HG02981 (cell line): ENCODE results near the gene DGKB.

Experiments used
- ATAC-seq: cut with Tn5 transposase; IDR thresholded peaks from one replicate; pipeline ENCODE4 v1.9.1; 2021; ENCODE audit warnings: mild to moderate bottlenecking, moderate library complexity; ENCODE audit not compliant: unreplicated experiment

The DGKB gene

DNA sequence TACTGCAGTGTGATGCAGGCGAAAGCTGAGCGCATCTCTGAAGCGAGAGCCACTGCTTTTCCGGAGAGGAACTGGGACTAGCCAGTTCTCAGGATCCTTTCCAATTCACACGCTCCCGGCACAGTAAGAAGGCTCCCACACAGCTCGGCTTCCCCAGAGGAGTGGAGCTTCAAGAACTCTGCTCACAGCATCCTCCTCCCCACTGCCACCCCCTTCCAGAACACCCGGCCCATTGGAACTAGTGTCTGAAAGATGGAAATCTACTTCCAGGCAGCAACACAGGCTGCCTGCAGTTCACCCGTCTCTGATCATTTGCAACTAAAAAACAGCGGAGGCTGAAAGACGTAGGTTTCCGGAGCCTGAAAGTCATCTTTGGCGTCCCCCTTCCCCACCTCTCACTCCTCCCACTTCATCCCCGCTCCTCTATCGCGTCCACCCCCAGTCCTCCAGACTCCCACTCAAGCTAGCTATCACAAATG lies at the start of gene DGKB:
Gene DGKB, minus strand, starts transcription at position 163 of the 479 bp plus-strand sequence.
- ATAC-seq = no peak

DNA sequence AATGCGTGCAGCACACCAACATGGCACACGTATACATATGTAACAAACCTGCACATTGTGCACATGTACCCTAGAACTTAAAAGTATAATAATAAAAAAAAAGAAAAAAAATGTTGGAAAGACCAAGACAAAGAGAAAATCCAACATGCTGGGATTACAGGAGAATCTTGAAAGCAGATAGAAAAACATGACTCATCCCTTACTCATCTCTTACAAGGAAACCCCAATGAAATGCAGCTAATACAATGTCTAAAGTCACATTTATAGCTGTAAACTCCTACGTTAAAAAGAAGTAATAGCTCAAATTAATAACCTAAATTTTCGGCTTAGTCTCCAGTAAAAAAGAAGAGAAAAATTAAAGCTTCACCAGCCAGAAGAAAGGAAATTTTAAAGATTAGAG lies 47.5 kb upstream of the DGKB start:
- no peak for ATAC-seq

DNA sequence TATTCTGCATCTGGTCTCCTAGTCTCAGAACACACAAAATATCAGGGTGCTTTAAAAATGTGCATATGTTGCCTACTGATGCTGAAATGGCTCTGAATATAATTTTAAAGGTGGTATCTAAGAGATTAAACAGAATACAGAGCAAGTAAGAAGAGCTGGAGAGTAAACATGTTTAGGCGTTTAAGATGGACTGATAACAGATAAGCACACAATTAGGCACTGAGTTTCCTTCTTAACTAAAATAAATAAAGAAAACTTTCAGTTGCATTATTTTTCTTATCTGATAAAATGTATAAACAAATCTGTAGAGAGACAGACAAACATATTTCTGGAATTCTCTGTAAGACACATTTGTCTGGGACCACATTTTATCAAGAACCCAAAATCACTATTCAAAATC lies 35.6 kb upstream of the DGKB start:
- no peak for ATAC-seq

DNA sequence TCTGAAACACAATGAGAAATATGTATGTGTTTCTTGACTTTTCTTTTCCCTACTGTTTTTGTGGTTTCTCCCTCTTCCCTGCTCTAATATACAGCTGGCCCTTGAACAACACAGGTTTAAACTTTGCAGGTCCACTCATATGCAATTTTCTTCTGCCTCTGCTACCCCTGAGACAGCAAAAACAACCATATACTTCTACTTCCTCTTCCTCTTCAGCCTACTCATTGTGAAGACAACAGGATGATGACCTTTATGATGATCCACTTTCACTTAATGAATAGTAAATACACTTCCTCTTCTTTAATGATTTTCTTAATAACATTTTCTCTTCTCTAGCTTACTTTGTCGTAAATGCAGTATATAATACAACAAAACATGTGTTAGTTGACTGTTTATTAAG lies 35.0 kb upstream of the DGKB start:
- ATAC-seq = no peak

DNA sequence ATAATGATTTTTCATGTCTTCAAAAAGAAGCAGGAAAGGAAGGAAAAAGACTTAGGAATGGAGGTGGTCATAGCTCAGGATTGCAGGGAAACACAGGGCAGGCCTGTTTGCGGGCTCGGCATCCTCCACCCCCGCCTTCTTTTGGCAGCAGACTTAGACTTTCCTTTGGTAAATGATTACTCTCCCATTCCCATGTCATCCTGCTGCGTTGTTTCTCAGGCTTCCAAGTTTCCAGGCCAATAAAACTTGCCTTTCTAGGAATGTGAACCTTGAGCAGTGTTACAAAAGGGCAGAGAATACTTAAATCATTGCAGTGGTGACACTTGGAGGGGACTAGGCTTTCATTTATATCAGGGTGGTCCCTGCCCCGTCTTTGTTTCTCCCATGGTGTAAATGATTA lies 34.0 kb upstream of the DGKB start:
- no peak for ATAC-seq

DNA sequence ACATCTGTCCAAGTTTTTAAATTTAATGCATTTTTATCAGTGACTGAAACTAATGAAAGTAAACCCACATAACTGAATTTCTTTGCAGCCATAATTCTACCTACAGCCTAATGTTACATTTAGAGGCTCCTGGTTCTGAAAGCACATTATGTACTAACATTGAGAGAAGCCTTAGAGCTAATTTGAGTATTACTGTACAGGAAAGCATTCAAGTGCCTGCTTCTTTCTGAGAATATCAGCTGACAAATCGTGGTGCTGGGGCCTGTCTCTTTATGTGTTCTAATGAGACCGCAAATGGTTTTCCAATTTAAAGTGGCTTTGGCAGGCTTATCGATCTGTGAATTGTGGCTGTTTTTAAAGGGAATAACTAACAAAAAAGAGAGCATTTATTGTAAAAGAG lies 32.3 kb upstream of the DGKB start:
- ATAC-seq = no peak

DNA sequence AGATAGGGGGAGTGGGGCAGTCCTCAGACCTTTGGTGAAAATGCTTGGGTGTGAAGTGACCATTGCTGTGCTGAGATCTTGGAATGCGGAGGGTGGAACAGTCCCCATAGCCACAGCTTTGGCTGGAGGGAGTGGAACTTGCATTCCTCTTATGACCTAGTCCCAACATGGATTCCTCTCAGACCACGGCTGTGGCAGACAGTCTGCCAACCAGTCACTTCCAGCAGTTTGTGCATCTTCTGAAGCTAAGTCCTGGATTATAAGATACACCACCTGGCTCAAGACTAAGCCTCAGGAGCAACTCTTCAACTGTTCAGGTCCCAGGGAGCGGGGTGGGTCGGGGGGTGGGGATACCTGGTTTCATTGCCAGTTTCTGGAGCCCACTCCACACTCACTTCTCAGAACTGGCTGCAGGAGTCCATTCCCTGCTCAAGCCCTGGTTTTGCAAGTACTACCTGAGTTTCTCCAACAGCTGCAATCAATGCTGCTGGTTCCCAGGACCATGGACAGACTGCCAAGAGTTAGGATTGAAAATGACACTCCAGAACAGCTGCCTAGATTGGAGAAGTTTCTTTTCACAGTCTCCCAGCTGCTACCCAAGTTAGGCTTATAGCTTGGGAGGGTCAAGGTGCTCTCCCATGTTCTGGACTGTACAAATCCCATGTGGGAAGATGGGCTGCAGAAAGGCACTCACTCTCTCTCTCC lies 29.1 kb upstream of the DGKB start:
- no peak for ATAC-seq

DNA sequence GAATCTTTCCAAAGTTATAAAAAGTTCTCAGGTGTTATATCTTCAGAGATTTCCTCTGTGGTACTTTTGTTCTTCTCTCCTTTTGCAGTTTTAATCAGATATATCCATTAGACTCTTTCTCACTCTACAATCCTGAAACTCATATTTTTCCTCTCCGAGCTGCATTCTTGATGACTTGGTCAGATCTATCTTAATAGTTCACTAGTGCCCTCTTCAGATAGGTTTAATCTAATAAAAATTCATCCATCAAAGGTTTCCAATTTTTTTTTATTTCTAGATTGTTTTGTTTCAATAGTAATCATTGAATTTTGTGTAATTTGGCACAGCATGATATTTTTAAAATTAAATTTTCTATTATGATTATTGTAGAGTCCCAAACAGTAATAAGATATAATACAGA lies 21.8 kb upstream of the DGKB start:
- no peak for ATAC-seq

DNA sequence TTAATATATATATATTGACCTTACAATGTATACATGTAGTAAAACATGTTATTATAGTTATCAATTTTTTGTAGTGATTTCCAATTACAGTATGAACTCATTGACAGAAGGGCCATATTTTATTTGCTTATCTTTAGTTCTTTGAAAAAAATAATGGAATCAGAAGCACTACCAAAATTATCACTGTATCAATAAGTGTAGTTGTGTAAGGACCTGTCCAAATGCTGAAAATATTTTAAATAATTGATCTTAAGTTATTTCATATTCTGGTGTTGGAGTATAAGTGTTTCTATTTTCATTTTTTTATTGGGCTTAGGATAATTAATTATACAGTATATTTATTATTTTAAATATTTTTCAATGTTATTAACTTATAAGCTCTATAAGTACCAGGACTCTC lies 8.5 kb upstream of the DGKB start:
- no peak for ATAC-seq

DNA sequence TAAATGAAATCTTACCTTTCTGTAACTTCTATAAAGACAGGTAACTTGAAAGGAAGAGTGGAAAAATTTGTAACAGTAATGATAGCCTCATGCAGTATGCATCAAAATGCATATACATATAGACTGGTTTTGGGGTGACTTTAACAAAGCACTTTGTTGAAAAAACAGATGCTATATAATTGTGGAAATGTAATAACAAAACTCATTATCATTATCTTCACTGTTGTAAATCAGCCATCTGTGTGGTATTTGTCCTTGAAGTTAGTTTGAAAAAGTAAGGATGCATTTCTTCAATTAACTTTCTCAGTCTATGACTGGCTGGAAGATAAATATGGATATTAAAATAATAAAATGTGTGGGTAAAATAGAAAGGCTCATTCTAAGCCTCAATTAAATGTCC lies 6.1 kb upstream of the DGKB start:
- ATAC-seq = no peak

DNA sequence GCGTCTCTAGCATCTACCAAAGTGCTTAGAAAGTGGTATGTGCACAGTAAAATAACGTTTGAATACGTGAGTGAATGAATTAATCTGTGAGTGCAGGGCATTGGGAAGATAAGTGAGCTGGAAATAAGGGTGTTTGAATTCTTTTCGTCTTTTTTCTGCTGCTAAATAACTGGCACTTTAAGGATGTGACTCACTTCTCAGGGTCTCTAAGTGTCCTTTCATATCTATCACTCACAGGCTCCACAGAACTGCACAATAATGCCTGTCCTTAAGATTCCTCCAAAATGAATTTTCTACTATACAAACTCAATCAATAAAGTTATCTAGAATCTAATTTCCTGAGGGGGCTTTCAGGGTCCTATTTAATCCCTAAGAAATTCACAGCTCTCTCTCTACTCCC lies 3.2 kb upstream of the DGKB start:
- ATAC-seq = no peak

DNA sequence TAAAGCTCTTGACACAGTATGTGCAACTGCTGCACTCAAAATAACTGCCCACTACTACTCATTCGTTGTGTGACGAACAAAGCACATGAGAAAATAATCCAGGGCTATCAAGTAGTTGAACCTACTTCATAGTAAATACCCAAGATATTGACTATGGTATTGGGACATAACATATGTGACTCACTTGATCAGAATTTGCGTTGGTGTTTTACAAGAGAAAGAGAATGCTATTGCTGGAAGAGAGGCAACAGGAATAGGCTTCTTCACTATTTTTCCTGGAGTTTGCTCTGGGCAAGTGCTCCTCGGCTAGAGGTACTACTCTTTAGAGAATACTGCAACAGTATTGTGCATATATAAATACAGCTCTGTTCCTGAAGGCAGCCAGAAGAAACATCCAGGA lies 2.5 kb downstream of the DGKB start:
- ATAC-seq = no peak

DNA sequence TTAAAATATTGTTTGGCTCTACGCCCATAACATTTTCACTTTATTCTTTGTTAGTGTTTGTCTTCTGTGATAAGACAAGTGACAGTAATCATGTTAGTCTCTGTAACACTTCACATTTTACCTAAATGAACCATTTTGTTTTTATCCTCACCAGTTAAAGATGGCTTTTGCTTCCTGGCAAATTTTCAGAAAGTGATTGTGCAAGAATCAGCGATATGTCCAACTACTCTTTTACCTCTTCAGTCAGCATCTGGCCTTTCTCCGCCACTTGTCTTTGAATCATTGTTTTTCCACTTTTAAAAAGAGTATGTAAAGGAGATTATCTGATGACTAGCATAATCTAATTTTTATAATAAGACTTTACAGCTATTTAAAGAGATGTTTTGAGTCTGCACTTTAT lies 3.5 kb downstream of the DGKB start:
- ATAC-seq = no peak

DNA sequence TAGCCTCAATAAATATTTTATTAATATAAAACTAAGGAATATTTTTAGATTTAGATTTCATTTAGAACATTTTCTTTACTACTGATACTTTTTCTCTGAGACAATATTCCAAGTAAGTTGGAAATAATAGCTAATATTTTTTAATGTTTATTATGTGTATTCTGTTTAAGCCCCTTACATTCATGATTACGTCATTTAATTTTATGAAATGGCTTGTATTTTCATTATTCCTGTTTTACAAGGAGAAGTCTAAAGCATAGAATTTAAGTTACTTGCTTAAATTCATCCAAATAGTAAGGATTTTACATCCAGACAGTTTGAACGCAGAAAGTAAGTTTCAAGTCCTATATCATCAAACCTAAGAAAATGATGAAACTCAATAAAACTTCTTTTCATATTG lies 6.1 kb downstream of the DGKB start:
- no peak for ATAC-seq

DNA sequence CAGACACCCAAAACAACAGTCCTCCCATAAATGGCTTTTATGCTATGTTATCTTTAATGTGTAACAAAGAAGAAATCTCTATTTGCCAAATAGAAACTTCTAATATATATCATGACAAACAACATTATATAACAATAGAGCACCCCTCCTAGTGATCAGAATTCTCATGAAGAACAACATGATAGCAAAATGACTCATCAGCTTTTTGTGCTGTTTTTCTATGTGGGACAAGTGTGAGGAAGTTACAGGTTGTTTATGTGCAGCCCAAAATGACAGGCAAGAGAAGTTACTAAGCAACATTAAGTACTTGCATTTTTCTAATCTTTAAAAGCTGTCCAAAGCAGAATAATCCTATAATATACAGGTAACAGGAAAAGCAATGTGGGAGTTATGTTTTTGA lies 7.7 kb downstream of the DGKB start:
- ATAC-seq = no peak

DNA sequence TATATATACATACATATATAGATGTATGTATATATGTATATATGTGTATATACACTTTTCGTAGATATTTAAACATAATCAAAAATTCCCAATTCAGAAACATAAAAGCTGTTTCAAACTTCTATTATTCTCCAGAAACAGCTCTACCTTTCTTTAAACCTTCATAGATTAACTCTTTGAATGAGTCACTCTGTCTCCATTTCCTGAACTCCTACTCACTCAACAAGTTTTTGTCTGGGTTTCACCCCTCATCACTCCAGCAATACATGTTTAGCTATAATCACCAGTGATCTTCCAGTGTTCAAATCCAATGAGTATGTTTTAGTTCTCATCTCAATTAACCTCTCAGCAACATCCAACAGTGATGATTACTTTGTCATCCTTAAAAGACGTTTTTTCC lies 9.6 kb downstream of the DGKB start:
- ATAC-seq = no peak

DNA sequence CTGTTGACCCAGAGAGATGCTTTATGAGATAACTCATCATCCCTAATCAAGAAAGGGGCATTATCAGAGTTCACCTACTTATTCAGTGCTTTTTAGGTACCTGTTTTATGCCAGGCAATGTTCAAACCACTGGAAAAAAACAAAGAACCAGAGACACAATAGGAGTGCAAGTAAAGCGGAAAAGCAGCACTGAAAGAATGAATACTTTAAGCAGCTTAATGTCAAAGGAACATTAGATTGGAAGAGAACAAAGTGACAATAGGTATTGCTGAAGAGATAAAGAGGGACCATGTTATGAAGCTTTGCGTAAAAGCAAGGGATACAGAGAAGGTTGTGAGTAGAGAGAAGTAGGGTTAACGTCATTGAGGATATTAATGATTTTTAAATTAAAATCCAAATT lies 11.3 kb downstream of the DGKB start:
- no peak for ATAC-seq

DNA sequence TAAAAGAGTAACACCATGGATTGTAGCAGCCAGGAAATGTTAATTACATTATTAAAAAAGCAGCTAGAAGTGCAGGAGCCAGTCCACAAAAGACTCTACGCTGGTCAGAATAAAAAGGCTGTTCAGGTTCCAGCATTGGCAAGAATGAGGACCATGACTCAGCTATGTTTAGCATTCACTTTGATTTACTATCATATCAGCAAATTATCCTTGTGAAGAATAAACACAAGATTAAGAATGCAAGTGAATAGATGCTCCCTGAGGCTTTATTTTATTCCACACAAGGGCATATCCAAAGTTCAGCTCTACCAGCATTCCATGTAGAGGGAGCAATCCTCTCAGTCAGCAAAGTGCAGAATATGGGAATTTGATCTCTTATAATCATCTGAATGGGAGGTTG lies 13.6 kb downstream of the DGKB start:
- ATAC-seq = no peak

DNA sequence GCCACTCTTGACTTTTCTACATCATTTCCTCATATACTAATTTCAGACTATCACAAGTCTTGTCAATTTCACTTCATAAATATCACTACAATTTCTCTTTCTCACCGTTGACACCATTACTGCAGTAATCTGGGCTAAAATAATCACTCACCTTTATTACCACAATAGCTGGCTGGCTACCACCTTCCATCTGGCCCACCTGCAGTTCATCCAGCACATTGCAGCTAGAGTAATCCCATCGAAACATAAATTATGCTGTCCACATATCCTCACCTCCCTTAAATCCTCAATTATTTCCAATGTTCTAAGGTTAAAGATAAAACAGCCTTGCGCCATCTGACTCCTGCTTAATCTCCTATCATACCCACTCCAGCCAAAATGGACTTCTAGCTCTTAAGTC lies 16.0 kb downstream of the DGKB start:
- ATAC-seq = no peak

DNA sequence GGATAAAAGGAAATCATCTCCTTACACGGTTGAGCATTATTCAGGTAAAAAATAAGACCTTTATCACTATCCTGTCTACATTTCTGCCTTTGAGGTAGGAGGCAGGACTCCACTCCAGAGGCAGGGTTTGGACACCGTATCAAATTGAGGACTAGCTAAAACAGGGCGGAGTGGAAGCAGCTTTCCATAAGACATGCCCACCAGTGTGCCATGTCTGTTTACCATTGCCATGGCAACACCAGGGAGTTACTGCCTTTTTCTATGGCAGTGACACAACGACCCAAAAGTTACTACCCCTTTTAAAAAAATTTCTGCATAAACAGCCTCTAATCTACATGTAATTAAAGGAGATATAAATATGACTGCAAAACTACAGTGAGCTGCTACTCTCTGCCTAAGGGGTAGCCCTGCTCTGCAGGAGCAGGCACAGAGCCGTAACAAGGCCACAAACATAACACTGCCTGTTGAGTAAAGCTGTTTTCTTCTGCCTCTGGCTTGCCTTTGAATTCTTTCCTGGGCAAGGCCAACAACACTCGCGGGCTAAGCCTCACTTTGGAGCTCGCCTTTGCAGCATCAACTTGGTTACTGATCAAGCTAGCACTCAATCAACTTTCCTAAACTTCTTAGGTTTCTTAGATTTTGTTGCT lies 26.5 kb downstream of the DGKB start:
- no peak for ATAC-seq

DNA sequence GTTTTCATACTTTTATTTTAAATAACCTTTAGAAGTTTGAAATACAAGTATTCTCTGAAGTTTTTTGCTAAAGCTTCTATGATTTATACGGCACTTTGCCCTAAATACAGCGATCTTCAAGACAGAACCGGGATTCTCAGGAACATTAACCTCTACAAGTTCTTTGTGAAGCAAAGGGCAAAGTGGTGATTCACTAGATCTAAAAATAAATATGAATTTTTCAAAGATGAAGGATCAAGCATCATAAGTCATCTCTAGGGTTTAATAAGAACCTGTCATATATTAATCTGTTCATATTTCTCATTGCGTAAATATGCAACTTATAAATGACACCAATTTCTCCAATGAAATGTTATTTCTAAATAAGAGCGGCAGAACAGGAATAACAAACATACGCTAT lies 30.7 kb downstream of the DGKB start:
- ATAC-seq = no peak

DNA sequence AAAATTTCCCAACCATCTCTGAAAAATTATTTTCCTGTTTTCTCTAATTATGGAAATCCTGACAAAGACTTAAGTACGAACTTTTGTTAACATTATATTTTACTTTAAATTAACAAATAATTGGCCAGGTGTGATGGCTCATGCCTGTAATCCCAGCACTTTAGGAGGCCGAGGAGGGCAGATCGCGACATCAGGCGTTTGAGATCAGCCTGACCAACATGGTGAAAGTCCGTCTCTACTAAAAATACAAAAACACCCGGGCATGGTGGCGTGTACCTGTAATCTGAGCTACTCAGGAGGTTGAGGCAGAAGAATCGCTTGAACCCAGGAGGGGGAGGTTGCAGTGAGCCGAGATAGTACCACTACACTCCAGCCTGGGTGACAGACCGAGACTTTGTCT lies 32.2 kb downstream of the DGKB start:
- ATAC-seq = no peak

DNA sequence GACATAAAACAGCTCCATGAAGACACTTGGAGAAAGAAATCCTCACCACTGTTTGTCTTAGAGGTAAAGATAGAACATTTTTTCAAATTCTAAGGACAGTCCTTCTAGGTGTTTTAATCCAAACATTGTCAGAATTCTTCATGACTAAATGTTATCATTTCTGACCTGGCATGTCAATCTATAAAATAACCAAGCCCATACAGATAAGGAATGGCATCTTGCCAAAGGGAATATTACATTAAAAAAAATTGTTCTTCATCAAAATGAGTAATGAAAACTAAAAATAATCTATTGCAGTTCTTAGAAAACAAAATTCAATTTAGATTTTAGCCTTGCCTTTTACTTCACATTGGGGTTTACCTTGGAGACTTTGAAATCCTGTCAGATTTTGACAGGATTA lies 33.6 kb downstream of the DGKB start:
- no peak for ATAC-seq
